Epithelial cell of proximal tubule (primary cell): Measurements from ENCODE around the gene UGT1A10. TPM values are rescaled to one million over a fixed set of nuclear protein-coding genes. Genes with fewer than 3 reads are reported as not detected.

Experiments used
- DNase-seq: peaks from one replicate; pipeline ENCODE4 v3.0.0-alpha.2; 2011; ENCODE audit warnings: low read depth
- H3K4me3 ChIP-seq: 2 replicates; pipeline ENCODE4 v1.5.1; 2011; ENCODE audit warnings: low read depth, mild to moderate bottlenecking, low read length
- CTCF ChIP-seq: conservative IDR thresholded peaks from 2 replicates; pipeline ENCODE4 v1.5.1; 2012; ENCODE audit warnings: low read depth, mild to moderate bottlenecking, low read length
- total RNA-seq: library from RNA; depleted of rRNA; stranded (reverse); fragments of >200 nt; gene quantifications from 2 replicates; pipeline ENCODE4 v1.2.3, GENCODE V29; 2015

UGT1A10 gene
- total RNA-seq, 1 donor from 2014 or later, result not detected

DNA sequence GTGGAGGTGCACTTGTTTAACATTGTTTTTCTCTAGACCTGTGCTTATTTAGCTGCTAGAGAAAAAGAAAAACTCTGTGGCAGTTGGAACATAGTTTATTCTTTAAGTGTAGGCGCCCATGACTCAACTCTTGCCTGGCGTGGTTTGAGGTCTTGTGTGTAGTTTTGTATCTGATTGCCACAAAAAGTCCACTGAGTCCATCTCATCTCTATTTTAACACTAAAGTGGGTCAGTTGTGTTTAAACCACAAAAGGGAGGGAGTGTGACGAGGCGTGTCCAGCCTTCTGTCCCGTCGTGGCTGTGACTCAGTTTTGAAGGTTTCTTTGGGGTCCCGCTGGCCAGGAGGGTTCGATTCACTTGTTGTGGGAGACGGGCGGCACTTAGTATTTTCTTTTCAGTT lies 20.2 kb downstream of the UGT1A10 start:
- H3K4me3 ChIP-seq, result no peak overlapping the region
- DNase-seq, result no peak
- no peak for TF ChIP-seq CTCF

- DNase-seq, result no peak
- TF ChIP-seq CTCF, result no peak
- no peak overlapping the region for H3K4me3 ChIP-seq
These were observed 22.4 kb downstream of the UGT1A10 start for GRCh38 chr2:233658610-233659009.

DNA sequence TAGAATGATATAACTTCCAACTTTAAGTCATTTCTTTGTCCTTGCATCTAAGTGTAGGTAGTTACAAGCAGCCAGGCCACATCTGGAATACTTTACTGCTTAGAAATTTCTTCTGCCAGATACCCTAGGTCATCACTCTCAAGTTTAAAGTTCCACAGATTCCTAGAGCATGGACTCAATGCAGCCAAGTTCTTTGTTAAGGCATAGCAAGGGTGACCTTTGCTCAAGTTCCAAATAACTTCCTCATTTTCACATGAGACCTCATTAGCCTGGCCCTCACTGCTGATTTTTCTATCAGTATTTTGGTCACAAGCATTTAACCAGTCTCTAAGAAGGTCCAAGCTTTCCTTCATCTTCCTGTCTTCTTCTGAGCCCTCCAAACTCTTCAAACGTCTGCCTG lies 27.7 kb downstream of the UGT1A10 start:
- no peak for TF ChIP-seq CTCF
- no peak for DNase-seq
- no peak overlapping the region for H3K4me3 ChIP-seq

DNA sequence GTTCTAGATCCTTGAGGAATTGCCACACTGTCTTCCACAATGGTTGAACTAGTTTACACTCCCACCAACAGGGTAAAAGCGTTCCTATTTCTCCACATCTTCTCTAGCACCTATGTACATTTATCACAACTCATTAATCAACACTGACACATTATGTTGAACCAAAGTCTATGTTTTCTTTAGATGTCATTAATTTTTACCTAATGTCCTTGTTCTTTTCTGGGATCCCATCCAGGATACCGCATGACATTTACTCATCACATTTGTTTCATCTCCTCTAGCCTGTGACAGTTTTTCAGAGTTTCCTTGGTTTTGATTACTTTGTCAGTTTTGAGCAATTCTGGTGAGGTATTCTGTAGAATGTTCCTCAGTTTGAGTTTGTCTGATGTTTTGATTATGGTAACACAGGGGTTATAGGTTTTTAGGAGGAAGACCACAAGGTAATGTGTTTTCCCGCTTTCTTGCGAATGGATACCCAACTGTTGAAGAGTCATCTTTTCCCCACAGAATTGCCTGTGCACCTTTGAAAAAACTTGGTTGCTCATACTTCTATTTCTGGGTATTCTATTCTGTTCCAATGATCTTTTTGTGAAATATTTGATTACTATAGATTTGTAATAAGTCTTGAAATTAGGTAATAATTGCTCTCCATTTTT lies 32.5 kb downstream of the UGT1A10 start:
- H3K4me3 ChIP-seq, result peak overlapping the region; percentile 10
- peak; percentile 83 for DNase-seq
- no peak for TF ChIP-seq CTCF

- H3K4me3 ChIP-seq, result peak within 1 kb of the TSS; percentile 62
- no peak for TF ChIP-seq CTCF
- DNase-seq, result no peak
These were observed 35.3 kb downstream of the UGT1A10 start, which contains the start of gene UGT1A9 for GRCh38 chr2:233671290-233672161. UGT1A9 (plus strand) TSS chr2:233671898; CDS start chr2:233671935, 37 bp downstream.

DNA sequence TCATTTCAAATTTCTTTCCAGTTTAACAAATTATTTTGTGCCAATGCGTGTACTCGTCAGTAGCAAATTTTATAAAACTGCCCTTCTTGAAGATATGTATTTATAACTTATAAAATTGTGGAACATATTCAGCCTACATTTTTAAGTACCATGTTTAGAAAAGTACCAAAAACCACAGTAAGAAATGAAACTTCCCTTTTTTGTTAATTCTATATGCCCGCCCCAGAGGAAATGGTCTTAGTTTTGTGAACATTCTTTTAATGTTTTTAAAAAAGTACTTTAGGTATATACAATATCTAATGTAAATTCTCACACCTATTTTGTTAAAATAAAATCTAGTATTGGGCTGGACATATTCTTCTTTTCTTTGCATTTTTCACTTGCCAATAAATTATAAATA lies 36.6 kb downstream of the UGT1A10 start:
- no peak for DNase-seq
- TF ChIP-seq CTCF, result no peak
- peak overlapping the region; percentile 62 for H3K4me3 ChIP-seq

- no peak for DNase-seq
- TF ChIP-seq CTCF, result no peak
These were observed 37.6 kb downstream of the UGT1A10 start for GRCh38 chr2:233673896-233674295.

More at GRCh38 chr2:233673896-233674295, 37.6 kb downstream of the UGT1A10 start:
- H3K4me3 ChIP-seq, result peak overlapping the region; percentile 62
